ENCODE results near the gene TOM1.

DNA sequence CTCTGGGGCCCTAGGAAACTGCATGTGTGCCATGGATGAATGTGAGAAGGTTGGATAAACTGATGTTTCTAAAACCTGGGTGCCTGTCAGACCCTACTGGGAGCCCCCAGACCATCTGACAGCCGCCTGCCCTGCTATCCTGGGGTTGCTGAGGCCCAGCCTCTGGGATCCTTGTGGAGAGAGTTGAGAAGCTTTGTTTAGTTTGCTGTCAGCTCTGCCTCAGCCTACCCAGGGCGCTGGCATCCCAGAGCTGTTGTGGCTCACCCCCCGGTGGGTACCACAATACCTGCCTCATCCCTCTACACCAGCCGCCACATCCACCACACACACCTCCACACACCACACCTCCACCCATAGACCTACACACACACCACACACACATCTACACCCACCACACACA lies 42.7 kb downstream of the TOM1 start:
- TF ChIP-seq, protein P1, sequence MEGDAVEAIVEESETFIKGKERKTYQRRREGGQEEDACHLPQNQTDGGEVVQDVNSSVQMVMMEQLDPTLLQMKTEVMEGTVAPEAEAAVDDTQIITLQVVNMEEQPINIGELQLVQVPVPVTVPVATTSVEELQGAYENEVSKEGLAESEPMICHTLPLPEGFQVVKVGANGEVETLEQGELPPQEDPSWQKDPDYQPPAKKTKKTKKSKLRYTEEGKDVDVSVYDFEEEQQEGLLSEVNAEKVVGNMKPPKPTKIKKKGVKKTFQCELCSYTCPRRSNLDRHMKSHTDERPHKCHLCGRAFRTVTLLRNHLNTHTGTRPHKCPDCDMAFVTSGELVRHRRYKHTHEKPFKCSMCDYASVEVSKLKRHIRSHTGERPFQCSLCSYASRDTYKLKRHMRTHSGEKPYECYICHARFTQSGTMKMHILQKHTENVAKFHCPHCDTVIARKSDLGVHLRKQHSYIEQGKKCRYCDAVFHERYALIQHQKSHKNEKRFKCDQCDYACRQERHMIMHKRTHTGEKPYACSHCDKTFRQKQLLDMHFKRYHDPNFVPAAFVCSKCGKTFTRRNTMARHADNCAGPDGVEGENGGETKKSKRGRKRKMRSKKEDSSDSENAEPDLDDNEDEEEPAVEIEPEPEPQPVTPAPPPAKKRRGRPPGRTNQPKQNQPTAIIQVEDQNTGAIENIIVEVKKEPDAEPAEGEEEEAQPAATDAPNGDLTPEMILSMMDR (IDR thresholded peaks at IDR 0.05), result no peak
- TF ChIP-seq ZFX (IDR thresholded peaks at IDR 0.05; ENCODE audit: borderline replicate concordance), result no peak

All from 22Rv1 (cell line).